NB4 (cell line): ENCODE measurements around the gene PRR5L.

Source experiments
- POLR2A ChIP-seq: IDR thresholded peaks from 2 replicates; pipeline ENCODE4 v1.6.1; 2011; ENCODE audit warnings: mild to moderate bottlenecking; ENCODE audit not compliant: insufficient read length; ENCODE audit errors: extremely low read depth
- TF ChIP-seq, protein P1 (sequence below): IDR thresholded peaks from one replicate; pipeline ENCODE4 v1.5.1; 2012; ENCODE audit warnings: low read depth, low read length
- TF ChIP-seq, protein P2 (sequence below): IDR thresholded peaks from 2 replicates; pipeline ENCODE4 v1.6.1; 2011; ENCODE audit warnings: low read depth, low read length

DNA sequence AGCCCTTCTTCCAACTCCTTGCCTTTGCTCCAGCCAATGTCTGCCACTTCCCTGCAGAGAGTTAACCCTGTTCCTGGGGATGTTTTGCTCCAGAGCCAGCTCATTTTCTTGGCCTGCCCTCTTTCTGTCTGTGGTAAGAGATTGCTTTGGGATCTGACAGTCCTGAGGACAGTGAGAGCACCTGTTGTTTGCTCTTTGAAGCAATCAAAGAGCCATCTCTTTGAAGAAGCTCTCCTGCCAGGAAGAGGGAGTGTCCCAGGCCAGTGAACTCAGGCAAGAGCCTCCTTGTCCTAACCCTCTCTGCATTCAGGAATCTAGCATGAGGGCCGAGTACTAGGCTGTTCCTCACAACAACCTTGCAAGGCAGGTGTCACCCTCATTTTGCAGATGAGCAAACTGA lies 171.8 kb downstream of the PRR5L start:
- no peak for TF ChIP-seq POLR2A
- TF ChIP-seq, protein P1, sequence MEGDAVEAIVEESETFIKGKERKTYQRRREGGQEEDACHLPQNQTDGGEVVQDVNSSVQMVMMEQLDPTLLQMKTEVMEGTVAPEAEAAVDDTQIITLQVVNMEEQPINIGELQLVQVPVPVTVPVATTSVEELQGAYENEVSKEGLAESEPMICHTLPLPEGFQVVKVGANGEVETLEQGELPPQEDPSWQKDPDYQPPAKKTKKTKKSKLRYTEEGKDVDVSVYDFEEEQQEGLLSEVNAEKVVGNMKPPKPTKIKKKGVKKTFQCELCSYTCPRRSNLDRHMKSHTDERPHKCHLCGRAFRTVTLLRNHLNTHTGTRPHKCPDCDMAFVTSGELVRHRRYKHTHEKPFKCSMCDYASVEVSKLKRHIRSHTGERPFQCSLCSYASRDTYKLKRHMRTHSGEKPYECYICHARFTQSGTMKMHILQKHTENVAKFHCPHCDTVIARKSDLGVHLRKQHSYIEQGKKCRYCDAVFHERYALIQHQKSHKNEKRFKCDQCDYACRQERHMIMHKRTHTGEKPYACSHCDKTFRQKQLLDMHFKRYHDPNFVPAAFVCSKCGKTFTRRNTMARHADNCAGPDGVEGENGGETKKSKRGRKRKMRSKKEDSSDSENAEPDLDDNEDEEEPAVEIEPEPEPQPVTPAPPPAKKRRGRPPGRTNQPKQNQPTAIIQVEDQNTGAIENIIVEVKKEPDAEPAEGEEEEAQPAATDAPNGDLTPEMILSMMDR = no peak
- TF ChIP-seq, protein P2, sequence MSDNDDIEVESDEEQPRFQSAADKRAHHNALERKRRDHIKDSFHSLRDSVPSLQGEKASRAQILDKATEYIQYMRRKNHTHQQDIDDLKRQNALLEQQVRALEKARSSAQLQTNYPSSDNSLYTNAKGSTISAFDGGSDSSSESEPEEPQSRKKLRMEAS = no peak
